BE2C (cell line): ENCODE data around the gene DDX31.

Experiments
- DNase-seq: peaks from one replicate; pipeline ENCODE4 v3.0.0-alpha.2; 2020
- H3K27me3 ChIP-seq: fragments of 250-450 bp; sonication (Bioruptor Pico); 2 replicates; pipeline ENCODE4 v1.5.1; 2020; ENCODE audit warnings: mild to moderate bottlenecking
- H3K36me3 ChIP-seq: fragments of 250-450 bp; sonication (Bioruptor Pico); 2 replicates; pipeline ENCODE4 v1.5.1; 2020; ENCODE audit warnings: mild to moderate bottlenecking
- H3K4me1 ChIP-seq: fragments of 250-450 bp; sonication (Bioruptor Pico); 2 replicates; pipeline ENCODE4 v1.5.1; 2020
- H3K4me3 ChIP-seq: 2 replicates; pipeline ENCODE4 v1.5.1; 2011; ENCODE audit warnings: low read depth, low read length
- H3K9me3 ChIP-seq: fragments of 250-450 bp; sonication (Bioruptor Pico); 2 replicates; pipeline ENCODE4 v1.5.1; 2020
- CTCF ChIP-seq: IDR thresholded peaks from 2 replicates; pipeline ENCODE4 v1.5.1; 2012; ENCODE audit warnings: mild to moderate bottlenecking, low read depth, low read length

The DDX31 gene

GRCh38 chr9:132698989-132699388 is 29.2 kb upstream of the DDX31 start:
- Histone ChIP-seq H3K36me3 (peaks cover 2% of the 10 kb centered on the region; the same call in 1 of the 2 replicates), H3K27me3 (no peaks in the 10 kb centered on the region), H3K4me3 (no peak overlapping the region), H3K4me1 (no peaks in the 10 kb centered on the region), H3K9me3 (no peaks in the 10 kb centered on the region; the same call in 1 of the 2 replicates)
- no peak for DNase-seq
- no peak for TF ChIP-seq CTCF

- Histone ChIP-seq H3K4me3 (no peak overlapping the region), H3K36me3 (peaks cover 9% of the 10 kb centered on the region), H3K4me1 (no peaks in the 10 kb centered on the region), H3K9me3 (no peaks in the 10 kb centered on the region; the same call in 1 of the 2 replicates), H3K27me3 (no peaks in the 10 kb centered on the region)
- DNase-seq, result no peak
- TF ChIP-seq CTCF, result no peak
These were observed 27.4 kb upstream of the DDX31 start for GRCh38 chr9:132697230-132697629.

GRCh38 chr9:132694144-132694543 is 24.4 kb upstream of the DDX31 start:
- Histone ChIP-seq H3K36me3 (peaks cover 34% of the 10 kb centered on the region), H3K4me3 (no peak overlapping the region), H3K9me3 (no peaks in the 10 kb centered on the region; the same call in 1 of the 2 replicates), H3K4me1 (no peaks in the 10 kb centered on the region), H3K27me3 (no peaks in the 10 kb centered on the region)
- DNase-seq, result no peak
- peak; percentile 34; the same call in 1 of the 2 replicates for TF ChIP-seq CTCF

GRCh38 chr9:132690696-132691095 is 20.9 kb upstream of the DDX31 start:
- TF ChIP-seq CTCF, result no peak
- no peaks in the 10 kb centered on the region; the same call in 1 of the 2 replicates for H3K9me3 ChIP-seq
- DNase-seq, result no peak
- H3K4me1 ChIP-seq, result no peaks in the 10 kb centered on the region
- H3K4me3 ChIP-seq, result no peak overlapping the region
- H3K36me3 ChIP-seq, result peaks cover 65% of the 10 kb centered on the region
- no peaks in the 10 kb centered on the region for H3K27me3 ChIP-seq

- Histone ChIP-seq H3K4me1 (no peaks in the 10 kb centered on the region), H3K4me3 (no peak overlapping the region), H3K9me3 (no peaks in the 10 kb centered on the region), H3K36me3 (peaks cover 91% of the 10 kb centered on the region), H3K27me3 (no peaks in the 10 kb centered on the region)
- no peak for TF ChIP-seq CTCF
- DNase-seq, result no peak
These were observed 14.1 kb upstream of the DDX31 start for GRCh38 chr9:132683873-132684272.

GRCh38 chr9:132681561-132681960 is 11.8 kb upstream of the DDX31 start:
- no peak for DNase-seq
- no peak for TF ChIP-seq CTCF
- H3K4me3 ChIP-seq, result no peak overlapping the region
- H3K27me3 ChIP-seq, result no peaks in the 10 kb centered on the region
- no peaks in the 10 kb centered on the region for H3K9me3 ChIP-seq
- peaks cover 88% of the 10 kb centered on the region for H3K36me3 ChIP-seq
- H3K4me1 ChIP-seq, result no peaks in the 10 kb centered on the region
